ENCODE measurements around the gene GALNTL6. TPM values are rescaled to one million over a fixed set of nuclear protein-coding genes. Genes with fewer than 3 reads are reported as not detected.

GALNTL6 gene
- total RNA-seq, 1 donor from 2014 or later: not detected

DNA sequence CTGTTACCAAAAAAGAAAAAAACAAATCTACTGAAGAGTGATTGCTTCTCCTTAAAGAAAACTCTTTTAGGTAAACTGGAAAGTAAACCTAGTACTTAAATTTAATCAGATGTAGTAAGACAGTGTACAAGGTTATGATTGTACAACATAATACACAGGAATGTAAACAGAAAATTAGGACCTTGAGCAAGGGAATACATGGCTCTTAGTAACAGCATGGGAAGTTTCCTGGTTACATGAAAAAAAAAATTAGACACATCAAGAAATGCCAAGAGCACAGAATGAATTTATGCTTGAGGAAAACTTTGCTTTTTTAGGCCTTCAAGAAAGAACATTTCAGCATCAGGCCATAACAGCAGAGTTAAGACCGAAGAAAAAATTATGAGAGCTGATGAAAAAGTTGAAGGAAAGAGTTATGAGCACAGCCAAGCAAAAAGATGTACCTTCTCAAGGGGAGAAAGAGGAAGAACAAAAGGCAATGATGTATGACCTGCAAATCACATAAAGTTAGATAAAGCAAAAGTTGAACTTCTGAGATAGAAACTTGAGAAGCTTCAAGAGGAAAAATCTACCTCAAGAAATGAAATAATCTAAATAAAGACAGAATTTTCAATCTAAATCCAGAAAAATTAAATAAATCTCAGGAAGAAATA is 311.6 kb downstream of the GALNTL6 start:
- H3K27me3 ChIP-seq (ENCODE audit: control insufficient read depth, insufficient read depth, low read length): no peaks in the 10 kb centered on the region
- DNase-seq (ENCODE audit: low read depth) (no peak), FAIRE-seq (no peak)

DNA sequence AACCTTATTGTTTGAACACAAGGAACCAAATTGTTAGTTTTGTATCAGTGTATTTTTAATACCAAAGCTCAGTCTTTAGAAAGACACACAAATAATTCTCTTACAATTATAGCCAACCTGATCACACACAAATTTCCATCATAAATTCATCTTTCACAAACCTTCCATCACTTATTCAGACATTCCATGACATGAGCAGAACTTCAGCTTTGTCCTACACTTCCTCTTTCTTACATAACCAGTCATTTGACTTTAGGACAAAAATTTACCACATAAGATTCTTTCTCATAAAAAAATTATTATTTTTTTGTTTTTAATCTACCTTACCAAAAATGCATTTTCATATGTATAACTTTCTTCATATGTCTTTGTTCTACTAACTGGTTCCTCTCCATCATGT is 312.2 kb downstream of the GALNTL6 start:
- TF ChIP-seq, protein P1, sequence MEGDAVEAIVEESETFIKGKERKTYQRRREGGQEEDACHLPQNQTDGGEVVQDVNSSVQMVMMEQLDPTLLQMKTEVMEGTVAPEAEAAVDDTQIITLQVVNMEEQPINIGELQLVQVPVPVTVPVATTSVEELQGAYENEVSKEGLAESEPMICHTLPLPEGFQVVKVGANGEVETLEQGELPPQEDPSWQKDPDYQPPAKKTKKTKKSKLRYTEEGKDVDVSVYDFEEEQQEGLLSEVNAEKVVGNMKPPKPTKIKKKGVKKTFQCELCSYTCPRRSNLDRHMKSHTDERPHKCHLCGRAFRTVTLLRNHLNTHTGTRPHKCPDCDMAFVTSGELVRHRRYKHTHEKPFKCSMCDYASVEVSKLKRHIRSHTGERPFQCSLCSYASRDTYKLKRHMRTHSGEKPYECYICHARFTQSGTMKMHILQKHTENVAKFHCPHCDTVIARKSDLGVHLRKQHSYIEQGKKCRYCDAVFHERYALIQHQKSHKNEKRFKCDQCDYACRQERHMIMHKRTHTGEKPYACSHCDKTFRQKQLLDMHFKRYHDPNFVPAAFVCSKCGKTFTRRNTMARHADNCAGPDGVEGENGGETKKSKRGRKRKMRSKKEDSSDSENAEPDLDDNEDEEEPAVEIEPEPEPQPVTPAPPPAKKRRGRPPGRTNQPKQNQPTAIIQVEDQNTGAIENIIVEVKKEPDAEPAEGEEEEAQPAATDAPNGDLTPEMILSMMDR (IDR thresholded peaks at IDR 0.05; ENCODE audit: insufficient read depth, low read length, severe bottlenecking): no peak
- Histone ChIP-seq H3K27me3 (ENCODE audit: control insufficient read depth, insufficient read depth, low read length) (no peaks in the 10 kb centered on the region), H3K4me3 (ENCODE audit: low read depth, low read length) (no peak overlapping the region), H3K36me3 (ENCODE audit: control insufficient read depth, insufficient read depth, low read length) (no peaks in the 10 kb centered on the region)
- no peak for FAIRE-seq
- no peak for DNase-seq (ENCODE audit: low read depth)

More for the DNA sequence above, 311.6 kb downstream of the GALNTL6 start:
- H3K4me3 ChIP-seq (ENCODE audit: low read depth, low read length): no peak overlapping the region
- no peaks in the 10 kb centered on the region for H3K36me3 ChIP-seq (ENCODE audit: control insufficient read depth, insufficient read depth, low read length)
- TF ChIP-seq, protein P1 (IDR thresholded peaks at IDR 0.05; ENCODE audit: insufficient read depth, low read length, severe bottlenecking): no peak

DNA sequence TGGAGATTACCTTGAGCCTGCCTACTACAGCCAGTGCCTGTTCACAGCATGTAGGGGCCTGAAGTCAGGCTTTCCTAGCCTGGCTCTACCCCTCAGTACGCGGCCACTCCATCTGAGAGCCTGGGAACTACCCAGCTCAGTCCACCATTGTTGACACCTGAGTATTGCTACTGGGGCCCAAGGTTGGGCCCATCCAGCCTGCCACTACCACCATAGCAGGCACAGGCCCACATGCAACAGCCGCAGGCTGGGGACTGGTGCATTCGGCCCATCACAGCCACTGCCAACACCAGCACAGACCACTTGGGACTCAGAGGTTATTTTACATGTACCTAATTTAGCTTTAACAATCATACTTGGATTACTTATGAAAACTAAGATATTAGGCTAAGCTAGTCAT is 314.0 kb downstream of the GALNTL6 start:
- H3K27me3 ChIP-seq (ENCODE audit: control insufficient read depth, insufficient read depth, low read length): no peaks in the 10 kb centered on the region
- H3K36me3 ChIP-seq (ENCODE audit: control insufficient read depth, insufficient read depth, low read length): no peaks in the 10 kb centered on the region
- FAIRE-seq: no peak
- DNase-seq (ENCODE audit: low read depth): no peak
- H3K4me3 ChIP-seq (ENCODE audit: low read depth, low read length): no peak overlapping the region
- TF ChIP-seq, protein P1 (IDR thresholded peaks at IDR 0.05; ENCODE audit: insufficient read depth, low read length, severe bottlenecking): no peak

DNA sequence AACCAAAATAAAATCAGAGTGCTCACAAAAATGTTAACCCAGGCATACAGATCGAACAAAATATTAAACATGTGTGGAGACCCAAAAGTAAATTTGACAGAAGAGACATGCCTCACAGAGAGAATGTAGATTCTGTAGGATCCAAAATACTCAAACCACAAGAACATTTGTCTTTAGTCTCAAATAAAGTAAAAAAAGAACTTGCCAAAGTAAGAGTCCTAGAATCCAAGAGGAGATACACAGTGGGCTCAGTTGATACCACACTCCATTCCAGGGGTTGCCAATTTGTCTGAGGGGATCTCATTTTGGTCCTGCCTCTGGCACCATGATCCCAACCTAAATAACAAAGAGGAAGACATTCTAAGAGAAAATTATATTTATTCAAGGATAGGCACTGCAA is 316.4 kb downstream of the GALNTL6 start:
- Histone ChIP-seq H3K27me3 (ENCODE audit: control insufficient read depth, insufficient read depth, low read length) (no peaks in the 10 kb centered on the region), H3K4me3 (ENCODE audit: low read depth, low read length) (no peak overlapping the region), H3K36me3 (ENCODE audit: control insufficient read depth, insufficient read depth, low read length) (no peaks in the 10 kb centered on the region)
- DNase-seq (ENCODE audit: low read depth): no peak
- TF ChIP-seq, protein P1 (IDR thresholded peaks at IDR 0.05; ENCODE audit: insufficient read depth, low read length, severe bottlenecking): no peak
- no peak for FAIRE-seq

DNA sequence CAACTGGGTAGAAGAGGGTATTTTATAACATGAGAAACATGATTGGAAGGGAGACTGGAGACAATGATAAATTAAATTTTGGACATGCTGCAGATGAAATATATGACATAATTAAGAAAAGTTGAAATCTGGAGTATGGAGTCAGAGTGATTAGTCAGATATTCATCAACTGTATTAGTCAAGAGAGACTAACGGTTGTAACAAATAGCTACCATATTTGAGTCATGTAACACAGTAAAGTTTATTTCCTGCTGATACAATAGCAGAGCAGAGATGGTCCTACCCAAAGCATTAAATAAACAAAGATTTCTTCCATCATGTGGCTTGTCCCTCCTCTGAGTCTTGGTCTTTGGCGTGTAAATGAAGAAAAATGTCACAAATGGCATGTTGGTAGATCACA is 321.3 kb downstream of the GALNTL6 start:
- no peak for FAIRE-seq
- TF ChIP-seq, protein P1 (IDR thresholded peaks at IDR 0.05; ENCODE audit: insufficient read depth, low read length, severe bottlenecking): no peak
- H3K36me3 ChIP-seq (ENCODE audit: control insufficient read depth, insufficient read depth, low read length): no peaks in the 10 kb centered on the region

DNA sequence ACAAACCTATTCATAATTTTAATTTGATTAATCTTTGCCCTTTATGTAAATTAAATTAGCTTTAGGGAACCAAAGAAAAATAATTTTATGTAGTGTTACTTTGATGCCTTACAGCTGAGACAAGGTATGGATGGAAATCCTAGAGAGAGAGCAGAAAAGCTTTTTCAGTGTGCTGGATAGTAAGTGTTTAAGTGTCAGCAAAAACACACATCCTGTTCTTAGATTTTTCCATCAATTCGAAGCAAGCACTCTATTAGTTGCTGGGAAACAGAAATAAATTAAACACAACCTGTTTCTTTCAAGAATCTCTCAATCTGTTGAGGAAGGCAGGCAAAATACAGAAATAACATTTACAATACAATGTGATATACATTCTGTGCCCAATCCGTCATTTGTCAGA is 327.8 kb downstream of the GALNTL6 start:
- H3K27me3 ChIP-seq (ENCODE audit: control insufficient read depth, insufficient read depth, low read length): no peaks in the 10 kb centered on the region
- H3K36me3 ChIP-seq (ENCODE audit: control insufficient read depth, insufficient read depth, low read length): no peaks in the 10 kb centered on the region
- no peak overlapping the region for H3K4me3 ChIP-seq (ENCODE audit: low read depth, low read length)
- TF ChIP-seq, protein P1 (IDR thresholded peaks at IDR 0.05; ENCODE audit: insufficient read depth, low read length, severe bottlenecking): no peak
- DNase-seq (ENCODE audit: low read depth): no peak
- FAIRE-seq: no peak

More for the DNA sequence above, 321.3 kb downstream of the GALNTL6 start:
- Histone ChIP-seq H3K4me3 (ENCODE audit: low read depth, low read length) (no peak overlapping the region), H3K27me3 (ENCODE audit: control insufficient read depth, insufficient read depth, low read length) (no peaks in the 10 kb centered on the region)
- peak; percentile 20 for DNase-seq (ENCODE audit: low read depth)
